ENCODE results near the gene MORN1. TPM values are rescaled to one million over a fixed set of nuclear protein-coding genes. Genes with fewer than 3 reads are reported as not detected.

The MORN1 gene
- total RNA-seq, 4 donors from 2014 or later, result 5.7 to 13.4 (median 8.5) TPM

GRCh38 chr1:2345297-2346075 lies 45.9 kb downstream of the MORN1 start:
- WGBS, result 82% methylated on average over 14 of the region's 24 CpGs

GRCh38 chr1:2344744-2345296 lies 46.5 kb downstream of the MORN1 start:
- TF ChIP-seq EP300 (IDR thresholded peaks at IDR 0.05) (no peak), POLR2AphosphoS5 (IDR thresholded peaks at IDR 0.05) (no peak)
- Histone ChIP-seq H3K36me3 (no peaks in the 10 kb centered on the region), H3K9me3 (no peaks in the 10 kb centered on the region), H3K4me1 (peaks cover 9% of the 10 kb centered on the region), H3K27ac (no peak overlapping the region), H3K4me3 (no peak overlapping the region), H3K27me3 (no peaks in the 10 kb centered on the region)
- 86% methylated on average over 10 of the region's 29 CpGs for WGBS
- peak in 1 of 2 donors; percentile 50 for DNase-seq (ENCODE audit: low spot score in 2 of 2)

More at GRCh38 chr1:2345297-2346075, 45.9 kb downstream of the MORN1 start:
- Histone ChIP-seq H3K4me1 (peaks cover 9% of the 10 kb centered on the region), H3K9me3 (no peaks in the 10 kb centered on the region), H3K4me3 (no peak overlapping the region), H3K36me3 (no peaks in the 10 kb centered on the region), H3K27ac (no peak overlapping the region), H3K27me3 (no peaks in the 10 kb centered on the region)
- peak; percentile 38 to 51 for DNase-seq (ENCODE audit: low spot score in 2 of 2)
- TF ChIP-seq EP300 (IDR thresholded peaks at IDR 0.05) (no peak), POLR2A (IDR thresholded peaks at IDR 0.05) (no peak), CTCF (IDR thresholded peaks at IDR 0.05) (no peak), POLR2AphosphoS5 (IDR thresholded peaks at IDR 0.05) (no peak)

GRCh38 chr1:2344121-2344681 lies 47.2 kb downstream of the MORN1 start:
- Histone ChIP-seq H3K36me3 (no peaks in the 10 kb centered on the region), H3K27ac (no peak overlapping the region), H3K4me3 (no peak overlapping the region), H3K4me1 (peaks cover 9% of the 10 kb centered on the region), H3K27me3 (no peaks in the 10 kb centered on the region), H3K9me3 (no peaks in the 10 kb centered on the region)
- peak in 1 of 2 donors; percentile 40 for DNase-seq (ENCODE audit: low spot score in 2 of 2)
- TF ChIP-seq CTCF (IDR thresholded peaks at IDR 0.05) (no peak), POLR2A (IDR thresholded peaks at IDR 0.05) (no peak), POLR2AphosphoS5 (IDR thresholded peaks at IDR 0.05) (no peak), EP300 (IDR thresholded peaks at IDR 0.05) (no peak)
- WGBS, result 75% methylated on average over 13 of the region's 24 CpGs

- Histone ChIP-seq H3K27ac (no peak overlapping the region), H3K9me3 (no peaks in the 10 kb centered on the region), H3K4me1 (peaks cover 9% of the 10 kb centered on the region), H3K4me3 (no peak overlapping the region), H3K27me3 (no peaks in the 10 kb centered on the region), H3K36me3 (no peaks in the 10 kb centered on the region)
- no peak for DNase-seq (ENCODE audit: low spot score in 2 of 2)
- WGBS, result 64% methylated on average over 31 of the region's 39 CpGs
- no peak for TF ChIP-seq EP300 (IDR thresholded peaks at IDR 0.05)
- TF ChIP-seq CTCF (IDR thresholded peaks at IDR 0.05), result no peak
- TF ChIP-seq POLR2A (IDR thresholded peaks at IDR 0.05), result no peak
- no peak for TF ChIP-seq POLR2AphosphoS5 (IDR thresholded peaks at IDR 0.05)
Observed at GRCh38 chr1:2343023-2343935, 48.1 kb downstream of the MORN1 start.

- no peaks in the 10 kb centered on the region for H3K9me3 ChIP-seq
- H3K4me1 ChIP-seq, result peaks cover 9% of the 10 kb centered on the region
- WGBS, result 84% methylated on average over 21 of the region's 21 CpGs
- H3K36me3 ChIP-seq, result no peaks in the 10 kb centered on the region
- H3K4me3 ChIP-seq, result no peak overlapping the region
- no peak for TF ChIP-seq CTCF (IDR thresholded peaks at IDR 0.05)
- DNase-seq (ENCODE audit: low spot score in 2 of 2), result no peak
- H3K27ac ChIP-seq, result no peak overlapping the region
- no peaks in the 10 kb centered on the region for H3K27me3 ChIP-seq
Observed at GRCh38 chr1:2342384-2343022, 48.9 kb downstream of the MORN1 start.
